Left ventricle myocardium inferior (tissue), 1 donor: Measurements from ENCODE around the gene ARHGEF12. TPM values are rescaled to one million over a fixed set of nuclear protein-coding genes. Genes with fewer than 3 reads are reported as not detected.

Experiments used
- DNase-seq: peaks from one replicate; pipeline ENCODE4 v3.0.0-alpha.2; 2020
- H3K27ac ChIP-seq: fragments of 200-600 bp; replicated peaks from 2 replicates; pipeline ENCODE4 v1.8.0; 2021
- H3K27me3 ChIP-seq: fragments of 200-600 bp; 2 replicates; pipeline ENCODE4 v1.8.0; 2021; ENCODE audit warnings: low read depth
- H3K36me3 ChIP-seq: fragments of 200-600 bp; 2 replicates; pipeline ENCODE4 v1.8.0; 2021
- H3K4me1 ChIP-seq: fragments of 200-600 bp; 2 replicates; pipeline ENCODE4 v1.8.0; 2021
- H3K4me3 ChIP-seq: fragments of 200-600 bp; 2 replicates; pipeline ENCODE4 v1.8.0; 2021; ENCODE audit warnings: mild to moderate bottlenecking, moderate library complexity
- H3K9me3 ChIP-seq: fragments of 200-600 bp; replicated peaks from 2 replicates; pipeline ENCODE4 v1.8.0; 2021
- intact Hi-C: fragments of 100-400 bp; cut with micrococcal nuclease; formaldehyde crosslinking; loops from one replicate; pipeline ENCODE4 v1.11.0; 2022
- total RNA-seq: library from RNA; stranded (reverse); fragmentation: NEBNext Ultra II Directional; extraction: Animal tissue kit (Norgen Biotek cat#: 25700); gene quantifications from one replicate; pipeline ENCODE4 v1.2.1, GENCODE V29; 2021
- TF ChIP-seq, protein P1 (sequence below): fragments of 200-600 bp; IDR thresholded peaks from 2 replicates; pipeline ENCODE4 v1.8.0; 2021; ENCODE audit warnings: antibody characterized with exemption, mild to moderate bottlenecking, borderline replicate concordance
- donor health status: DM: no; HTN: yes; CAD: no; lungs with severe emphysema.

The ARHGEF12 gene
- total RNA-seq, 1 donor from 2014 or later = 92.9 TPM

DNA sequence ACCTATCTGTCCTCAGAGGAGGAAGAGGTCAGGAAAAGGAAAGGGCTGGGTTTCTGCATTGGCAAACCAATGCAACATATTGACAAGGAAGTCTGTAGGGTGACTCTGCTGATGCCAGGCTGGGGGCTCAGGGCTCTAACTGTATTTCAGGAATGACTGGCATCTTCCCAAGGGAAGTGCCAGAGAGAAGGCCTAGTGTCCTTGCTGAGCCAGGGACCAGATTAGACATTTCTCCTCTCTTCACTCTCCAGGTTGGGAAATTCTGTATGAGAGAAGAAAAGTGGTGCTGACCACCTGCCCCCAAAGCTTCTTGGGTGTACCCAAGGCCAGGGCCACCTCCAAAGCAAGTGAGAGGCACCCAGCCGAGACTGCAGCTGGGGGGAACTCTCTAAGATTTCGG, 202.5 kb downstream of the ARHGEF12 start:
- no peak overlapping the region for H3K4me3 ChIP-seq
- DNase-seq = no peak
- H3K36me3 ChIP-seq = no peaks in the 10 kb centered on the region
- H3K27ac ChIP-seq = no peak overlapping the region
- TF ChIP-seq, protein P1, sequence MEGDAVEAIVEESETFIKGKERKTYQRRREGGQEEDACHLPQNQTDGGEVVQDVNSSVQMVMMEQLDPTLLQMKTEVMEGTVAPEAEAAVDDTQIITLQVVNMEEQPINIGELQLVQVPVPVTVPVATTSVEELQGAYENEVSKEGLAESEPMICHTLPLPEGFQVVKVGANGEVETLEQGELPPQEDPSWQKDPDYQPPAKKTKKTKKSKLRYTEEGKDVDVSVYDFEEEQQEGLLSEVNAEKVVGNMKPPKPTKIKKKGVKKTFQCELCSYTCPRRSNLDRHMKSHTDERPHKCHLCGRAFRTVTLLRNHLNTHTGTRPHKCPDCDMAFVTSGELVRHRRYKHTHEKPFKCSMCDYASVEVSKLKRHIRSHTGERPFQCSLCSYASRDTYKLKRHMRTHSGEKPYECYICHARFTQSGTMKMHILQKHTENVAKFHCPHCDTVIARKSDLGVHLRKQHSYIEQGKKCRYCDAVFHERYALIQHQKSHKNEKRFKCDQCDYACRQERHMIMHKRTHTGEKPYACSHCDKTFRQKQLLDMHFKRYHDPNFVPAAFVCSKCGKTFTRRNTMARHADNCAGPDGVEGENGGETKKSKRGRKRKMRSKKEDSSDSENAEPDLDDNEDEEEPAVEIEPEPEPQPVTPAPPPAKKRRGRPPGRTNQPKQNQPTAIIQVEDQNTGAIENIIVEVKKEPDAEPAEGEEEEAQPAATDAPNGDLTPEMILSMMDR = no peak
- intact Hi-C loops = no loop called here
- H3K4me1 ChIP-seq = peaks cover 17% of the 10 kb centered on the region
- H3K9me3 ChIP-seq = peaks cover 10% of the 10 kb centered on the region
- H3K27me3 ChIP-seq = peaks cover 5% of the 10 kb centered on the region

Other genes with a start within 250 kb of the ARHGEF12 start
- gene TRIM29, start 198.3 kb upstream of the ARHGEF12 start, total RNA-seq = not detected
- gene OAF, start 125.4 kb upstream of the ARHGEF12 start, total RNA-seq = 23.7 TPM
- not detected for gene POU2F3, start 96.3 kb upstream of the ARHGEF12 start, total RNA-seq
- 9.7 TPM for gene TLCD5, start 11.1 kb upstream of the ARHGEF12 start, total RNA-seq
- gene GRIK4, start 175.3 kb downstream of the ARHGEF12 start, total RNA-seq = 0.16 TPM